GM12864 (cell line): Measurements from ENCODE around the gene FANCL.
A peak's percentile ranks its signal among the peaks of the same experiment; 100 is the strongest.
"Not testable (repeated sequence)": the region's sequence is repeated elsewhere in the genome, so short reads cannot be mapped to it uniquely, and the experiment has no call there.

Experiments used
- DNase-seq: peaks from one replicate; pipeline ENCODE4 v3.0.0-alpha.2; 2011; ENCODE audit warnings: low read depth
- H3K4me3 ChIP-seq: 2 replicates; pipeline ENCODE4 v1.5.1; 2011; ENCODE audit warnings: mild to moderate bottlenecking, low read depth, low read length, control low read depth
- TF ChIP-seq, protein P1 (sequence below): IDR thresholded peaks from 2 replicates; pipeline ENCODE4 v1.5.1; 2011; ENCODE audit warnings: low read depth, mild to moderate bottlenecking, moderate library complexity, low read length, control low read depth, inconsistent platforms; ENCODE audit errors: missing control alignments

Gene FANCL

GRCh38 chr2:58240670-58241545, at the start of gene FANCL:
Gene FANCL (minus strand): TSS chr2:58241325. CDS start chr2:58241313, 12 bp downstream.
- TF ChIP-seq, protein P1, sequence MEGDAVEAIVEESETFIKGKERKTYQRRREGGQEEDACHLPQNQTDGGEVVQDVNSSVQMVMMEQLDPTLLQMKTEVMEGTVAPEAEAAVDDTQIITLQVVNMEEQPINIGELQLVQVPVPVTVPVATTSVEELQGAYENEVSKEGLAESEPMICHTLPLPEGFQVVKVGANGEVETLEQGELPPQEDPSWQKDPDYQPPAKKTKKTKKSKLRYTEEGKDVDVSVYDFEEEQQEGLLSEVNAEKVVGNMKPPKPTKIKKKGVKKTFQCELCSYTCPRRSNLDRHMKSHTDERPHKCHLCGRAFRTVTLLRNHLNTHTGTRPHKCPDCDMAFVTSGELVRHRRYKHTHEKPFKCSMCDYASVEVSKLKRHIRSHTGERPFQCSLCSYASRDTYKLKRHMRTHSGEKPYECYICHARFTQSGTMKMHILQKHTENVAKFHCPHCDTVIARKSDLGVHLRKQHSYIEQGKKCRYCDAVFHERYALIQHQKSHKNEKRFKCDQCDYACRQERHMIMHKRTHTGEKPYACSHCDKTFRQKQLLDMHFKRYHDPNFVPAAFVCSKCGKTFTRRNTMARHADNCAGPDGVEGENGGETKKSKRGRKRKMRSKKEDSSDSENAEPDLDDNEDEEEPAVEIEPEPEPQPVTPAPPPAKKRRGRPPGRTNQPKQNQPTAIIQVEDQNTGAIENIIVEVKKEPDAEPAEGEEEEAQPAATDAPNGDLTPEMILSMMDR: no peak
- peak; percentile 70 for DNase-seq

GRCh38 chr2:58289029-58289428, 47.9 kb upstream of the FANCL start:
- DNase-seq: no peak
- H3K4me3 ChIP-seq: no peak overlapping the region
- TF ChIP-seq, protein P1: no peak

More at GRCh38 chr2:58240670-58241545, at the start of gene FANCL:
- H3K4me3 ChIP-seq: peak within 1 kb of the TSS; percentile 94

- no peak for DNase-seq
- no peak overlapping the region for H3K4me3 ChIP-seq
- TF ChIP-seq, protein P1: no peak
Observed at GRCh38 chr2:58283931-58284330, 42.8 kb upstream of the FANCL start.

- not testable (repeated sequence) for DNase-seq, H3K4me3 ChIP-seq
Observed at GRCh38 chr2:58275144-58275543, 34.0 kb upstream of the FANCL start.

DNA sequence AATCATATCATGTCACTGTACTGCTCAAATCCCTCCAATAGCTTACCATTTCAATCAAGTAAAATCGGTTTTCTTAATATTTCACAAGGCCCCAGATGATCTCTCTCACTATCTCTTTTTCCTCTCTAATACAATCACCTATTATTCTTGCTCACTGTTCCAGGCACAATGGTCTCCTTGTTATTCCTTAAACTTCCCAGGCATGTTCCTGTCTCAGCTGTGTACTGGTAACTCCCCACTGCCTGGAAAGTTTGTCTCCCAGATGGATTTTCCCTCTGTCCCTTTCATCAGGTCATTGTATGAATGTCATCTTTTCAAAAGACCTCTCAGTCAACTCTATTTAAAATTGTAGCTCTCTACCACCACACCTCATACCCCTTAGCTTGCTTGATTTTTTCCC, 30.7 kb upstream of the FANCL start:
- TF ChIP-seq, protein P1: no peak
- H3K4me3 ChIP-seq: no peak overlapping the region
- DNase-seq: no peak

- DNase-seq: no peak
- TF ChIP-seq, protein P1: no peak
- no peak overlapping the region for H3K4me3 ChIP-seq
Observed at GRCh38 chr2:58268685-58269084, 27.6 kb upstream of the FANCL start.

DNA sequence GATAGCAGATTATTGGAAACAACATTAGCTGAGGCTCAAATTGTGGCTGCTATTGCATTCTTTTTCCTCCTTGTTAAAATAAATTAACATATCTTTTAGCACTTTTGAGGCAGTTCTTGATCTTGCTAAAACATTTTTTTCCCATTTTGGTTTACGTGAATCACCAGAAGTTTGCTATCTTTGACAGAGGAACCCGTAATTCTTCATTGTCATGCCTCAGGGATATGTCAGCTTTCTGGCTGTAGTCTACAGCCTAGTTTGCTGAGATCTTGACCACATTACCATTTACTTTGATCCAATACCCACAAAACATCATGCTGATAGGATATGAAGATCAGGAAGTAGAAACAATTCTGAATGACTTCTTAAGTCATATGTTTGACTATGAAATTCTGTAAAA, 25.1 kb upstream of the FANCL start:
- DNase-seq: no peak
- no peak overlapping the region for H3K4me3 ChIP-seq
- TF ChIP-seq, protein P1: no peak
